Fibroblast of pulmonary artery (primary cell): ENCODE results near the gene COG5.
A peak's percentile ranks its signal among the peaks of the same experiment; 100 is the strongest.

Experiments
- DNase-seq: peaks from one replicate; pipeline ENCODE4 v3.0.0-alpha.2; 2010; ENCODE audit warnings: low read depth
- H3K4me3 ChIP-seq: replicated peaks from 2 replicates; pipeline ENCODE4 v1.5.1; 2011; ENCODE audit warnings: low read depth, mild to moderate bottlenecking, control low read depth, low read length, moderate library complexity
- TF ChIP-seq, protein P1 (sequence below): IDR thresholded peaks from 2 replicates; pipeline ENCODE4 v1.5.1; 2011; ENCODE audit warnings: mild to moderate bottlenecking, control low read depth, low read length, inconsistent platforms; ENCODE audit errors: missing control alignments

COG5 gene

DNA sequence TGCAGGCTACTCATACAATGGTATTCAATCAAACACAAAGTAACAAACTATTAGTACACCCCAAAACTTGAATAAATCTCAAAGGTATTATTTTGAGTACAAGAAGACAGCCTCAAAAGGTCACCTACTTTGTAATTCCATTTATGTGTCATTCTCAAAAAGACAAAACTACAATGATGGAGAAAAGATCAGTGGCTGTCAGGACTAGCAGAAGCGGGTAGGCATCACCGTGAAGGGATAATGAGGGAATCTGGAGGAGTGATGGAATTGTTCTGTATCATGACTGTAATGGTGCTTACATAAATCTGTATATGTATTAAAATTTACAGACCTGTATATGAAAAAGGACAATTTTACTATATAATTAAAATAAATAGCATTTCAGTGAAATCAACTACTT, 37.0 kb downstream of the COG5 start:
- DNase-seq: no peak
- no peak overlapping the region for H3K4me3 ChIP-seq
- TF ChIP-seq, protein P1, sequence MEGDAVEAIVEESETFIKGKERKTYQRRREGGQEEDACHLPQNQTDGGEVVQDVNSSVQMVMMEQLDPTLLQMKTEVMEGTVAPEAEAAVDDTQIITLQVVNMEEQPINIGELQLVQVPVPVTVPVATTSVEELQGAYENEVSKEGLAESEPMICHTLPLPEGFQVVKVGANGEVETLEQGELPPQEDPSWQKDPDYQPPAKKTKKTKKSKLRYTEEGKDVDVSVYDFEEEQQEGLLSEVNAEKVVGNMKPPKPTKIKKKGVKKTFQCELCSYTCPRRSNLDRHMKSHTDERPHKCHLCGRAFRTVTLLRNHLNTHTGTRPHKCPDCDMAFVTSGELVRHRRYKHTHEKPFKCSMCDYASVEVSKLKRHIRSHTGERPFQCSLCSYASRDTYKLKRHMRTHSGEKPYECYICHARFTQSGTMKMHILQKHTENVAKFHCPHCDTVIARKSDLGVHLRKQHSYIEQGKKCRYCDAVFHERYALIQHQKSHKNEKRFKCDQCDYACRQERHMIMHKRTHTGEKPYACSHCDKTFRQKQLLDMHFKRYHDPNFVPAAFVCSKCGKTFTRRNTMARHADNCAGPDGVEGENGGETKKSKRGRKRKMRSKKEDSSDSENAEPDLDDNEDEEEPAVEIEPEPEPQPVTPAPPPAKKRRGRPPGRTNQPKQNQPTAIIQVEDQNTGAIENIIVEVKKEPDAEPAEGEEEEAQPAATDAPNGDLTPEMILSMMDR: no peak

DNA sequence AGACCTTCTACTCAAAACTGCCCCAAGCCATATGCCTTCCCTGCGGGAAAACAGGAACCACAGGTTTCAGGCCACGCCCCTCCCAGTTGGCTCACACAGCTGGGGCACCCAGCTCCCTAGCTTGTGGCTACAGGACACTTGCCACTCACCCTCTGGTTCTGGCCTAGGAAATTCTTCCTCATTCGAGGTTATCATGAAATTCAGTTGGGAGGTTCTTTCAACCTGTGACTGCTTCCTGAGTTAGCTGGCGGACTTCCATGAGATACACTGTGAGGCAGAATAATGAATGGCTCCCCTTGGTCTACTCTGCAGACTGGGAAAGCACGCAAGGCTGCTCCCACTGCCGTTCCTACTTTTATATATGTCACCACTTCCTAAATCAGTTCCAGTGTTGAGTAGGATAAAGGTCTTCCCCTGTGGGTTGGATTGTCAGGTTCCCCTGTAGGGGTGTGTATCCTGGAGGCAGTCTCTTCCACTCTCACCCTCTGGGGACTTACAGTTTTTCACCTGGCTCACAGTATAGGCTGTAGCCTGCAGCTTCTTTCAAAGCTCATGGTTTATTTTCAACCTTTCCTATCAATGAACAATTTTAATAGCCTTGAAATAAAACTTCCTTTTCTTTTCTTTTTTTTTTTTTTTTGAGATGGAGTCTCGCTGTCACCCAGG, 56.9 kb downstream of the COG5 start:
- peak; percentile 21 for DNase-seq
- TF ChIP-seq, protein P1: no peak
- no peak overlapping the region for H3K4me3 ChIP-seq

DNA sequence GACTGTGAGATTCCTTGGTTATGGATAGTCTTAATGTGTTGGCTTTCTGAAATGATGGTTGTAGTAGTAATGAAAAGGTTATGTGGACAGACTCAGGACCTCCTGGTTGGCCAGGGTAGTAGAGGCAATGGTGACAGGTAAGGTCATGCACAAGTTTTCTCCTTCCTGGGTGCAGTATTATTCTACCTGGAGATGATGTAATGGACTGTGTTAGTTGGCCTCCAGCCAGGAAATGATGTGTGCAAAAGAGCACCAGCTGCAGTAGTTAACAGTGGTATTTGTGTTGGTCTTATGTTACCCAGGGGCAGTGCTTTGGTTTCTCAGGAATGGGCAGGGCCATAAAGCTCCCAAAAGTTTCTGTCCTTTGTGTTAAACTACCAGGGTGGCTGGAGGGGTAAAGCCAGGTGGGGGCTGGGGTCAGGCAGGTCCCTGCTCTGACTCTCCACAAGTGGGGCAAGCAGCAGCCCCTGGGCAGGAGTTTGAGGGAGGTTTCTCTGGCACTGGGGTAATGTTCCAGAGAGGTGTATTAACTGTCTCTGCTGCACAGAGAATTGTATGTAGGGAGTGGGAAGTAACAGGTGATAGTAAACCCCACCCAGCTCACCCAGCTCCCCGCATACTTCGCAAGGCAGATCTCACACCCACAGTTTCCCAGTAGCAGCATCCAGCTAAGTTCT, 57.6 kb downstream of the COG5 start:
- H3K4me3 ChIP-seq: no peak overlapping the region
- TF ChIP-seq, protein P1: no peak
- peak; percentile 16 for DNase-seq

DNA sequence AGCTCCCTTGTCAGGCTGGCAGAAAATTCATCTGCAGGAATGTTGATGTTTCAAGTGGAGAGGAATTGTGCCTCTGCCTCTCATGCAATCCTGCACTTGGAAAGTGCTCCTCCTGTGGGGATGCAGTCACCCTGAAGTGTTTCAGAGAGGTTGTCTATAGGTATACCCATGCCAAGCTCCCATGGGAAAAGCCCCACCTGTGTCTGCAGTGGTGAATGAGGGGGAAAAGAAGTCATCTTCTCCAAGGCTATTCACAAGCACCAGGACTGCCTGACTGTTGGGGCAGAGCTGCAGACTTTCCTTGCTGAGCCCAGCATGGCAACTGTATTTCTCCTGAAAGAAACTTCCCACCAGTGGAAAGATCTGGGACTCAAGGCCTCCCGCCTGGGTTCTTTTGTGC, 58.4 kb downstream of the COG5 start:
- H3K4me3 ChIP-seq: no peak overlapping the region
- no peak for DNase-seq
- TF ChIP-seq, protein P1: no peak

DNA sequence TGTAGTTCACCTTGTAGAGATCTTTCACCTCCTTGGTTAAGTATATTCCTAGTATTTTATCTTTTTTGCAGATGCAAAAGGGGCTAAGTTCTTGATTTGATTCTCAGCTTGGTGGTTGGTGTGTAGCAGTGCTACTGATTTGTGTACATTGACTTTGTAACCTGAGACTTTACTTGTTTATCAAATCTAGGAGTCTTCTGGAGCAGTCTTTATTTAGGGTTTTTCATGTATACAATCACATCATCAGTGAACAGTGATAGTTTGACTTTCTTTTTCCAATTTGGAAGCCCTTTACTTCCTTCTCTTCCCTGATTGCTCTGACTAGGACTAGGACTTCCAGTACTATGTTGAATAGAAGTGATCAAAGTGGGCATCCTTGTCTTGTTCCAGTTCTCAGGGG, 60.0 kb downstream of the COG5 start:
- H3K4me3 ChIP-seq: no peak overlapping the region
- TF ChIP-seq, protein P1: no peak
- DNase-seq: no peak

DNA sequence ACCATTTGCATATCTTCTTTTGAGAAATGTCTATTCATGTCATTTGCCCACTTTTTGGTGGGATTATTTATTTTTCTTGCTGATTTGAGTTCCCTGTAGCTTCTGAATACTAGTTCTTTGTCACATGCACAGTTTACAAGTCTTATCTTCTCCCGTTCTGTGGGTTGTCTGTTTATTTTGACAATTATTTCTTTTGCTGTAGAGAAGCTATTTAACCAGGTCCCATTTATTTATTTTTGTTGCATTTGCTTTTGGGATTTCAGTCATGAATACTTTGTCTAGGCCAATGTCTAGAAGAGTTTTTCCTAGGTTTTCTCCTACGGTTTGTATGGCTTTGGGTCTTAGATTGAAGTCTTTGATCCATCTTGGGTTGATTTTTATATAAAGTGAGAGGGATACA, 60.9 kb downstream of the COG5 start:
- DNase-seq: no peak
- TF ChIP-seq, protein P1: no peak
- no peak overlapping the region for H3K4me3 ChIP-seq

DNA sequence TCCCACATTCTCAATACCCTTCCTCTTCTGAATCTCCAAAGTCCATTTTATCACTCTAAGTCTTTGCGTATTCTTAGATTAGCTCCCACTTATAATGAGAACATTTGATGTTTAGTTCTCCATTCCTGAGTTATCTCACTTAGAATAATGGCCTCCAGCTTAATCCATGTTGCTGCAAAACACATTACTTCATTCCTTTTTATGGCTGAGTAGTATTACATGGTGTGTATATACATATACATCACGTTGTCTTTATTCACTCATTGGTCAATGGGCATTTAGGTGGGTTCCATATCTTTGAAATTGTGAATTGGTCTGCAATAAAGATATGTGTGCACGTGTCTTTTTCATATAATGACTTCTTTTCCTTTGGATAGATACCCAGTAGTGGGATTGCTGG, 61.6 kb downstream of the COG5 start:
- no peak for DNase-seq
- H3K4me3 ChIP-seq: no peak overlapping the region
- TF ChIP-seq, protein P1: no peak
